NCI-H510A treated with DMSO at 0.1 percent for 48 hours (cell line): Measurements from ENCODE around the gene ANKRD17.
"Not testable (repeated sequence)": the region's sequence is repeated elsewhere in the genome, so short reads cannot be mapped to it uniquely, and the experiment has no call there.

Experiments
- DNase-seq: peaks from one replicate; lab custom pipeline; 2025; lab: John Stamatoyannopoulos, UW

Gene ANKRD17

GRCh38 chr4:73258686-73259570 lies at the start of gene ANKRD17:
TSS of gene ANKRD17 (minus strand) at chr4:73258798. CDS start at chr4:73258668, 130 bp downstream.
- DNase-seq = peak; percentile 97

- no peak for DNase-seq
Measured at GRCh38 chr4:73308286-73308685, 49.7 kb upstream of the ANKRD17 start.

GRCh38 chr4:73303711-73304110 lies 45.1 kb upstream of the ANKRD17 start:
- DNase-seq = no peak

- no peak for DNase-seq
Measured at GRCh38 chr4:73299548-73300280, 41.1 kb upstream of the ANKRD17 start.

- not testable (repeated sequence) for DNase-seq
Measured at GRCh38 chr4:73292661-73293060, 34.1 kb upstream of the ANKRD17 start.

- DNase-seq = no peak
Measured at GRCh38 chr4:73281982-73282381, 23.4 kb upstream of the ANKRD17 start.

- no peak for DNase-seq
Measured at GRCh38 chr4:73281396-73281795, 22.8 kb upstream of the ANKRD17 start.

GRCh38 chr4:73277201-73277600 lies 18.6 kb upstream of the ANKRD17 start:
- DNase-seq = no peak

GRCh38 chr4:73275318-73275654 lies 16.7 kb upstream of the ANKRD17 start:
- peak; percentile 71 for DNase-seq

- DNase-seq = no peak
Measured at GRCh38 chr4:73272816-73273215, 14.2 kb upstream of the ANKRD17 start.

- DNase-seq = no peak
Measured at GRCh38 chr4:73267050-73267449, 8.5 kb upstream of the ANKRD17 start.

- DNase-seq = peak; percentile 85
Measured at GRCh38 chr4:73259571-73260090, 1.0 kb upstream of the ANKRD17 start.

GRCh38 chr4:73258436-73258685 lies 237 bp downstream of the ANKRD17 start:
- DNase-seq = no peak

- peak; percentile 58 for DNase-seq
Measured at GRCh38 chr4:73257651-73258435, 755 bp downstream of the ANKRD17 start.

- peak; percentile 89 for DNase-seq
Measured at GRCh38 chr4:73257234-73257633, 1.4 kb downstream of the ANKRD17 start.

- DNase-seq = not testable (repeated sequence)
Measured at GRCh38 chr4:73255847-73256246, 2.8 kb downstream of the ANKRD17 start.

GRCh38 chr4:73252001-73252400 lies 6.6 kb downstream of the ANKRD17 start:
- DNase-seq = no peak

GRCh38 chr4:73251384-73251783 lies 7.2 kb downstream of the ANKRD17 start:
- DNase-seq = no peak

- no peak for DNase-seq
Measured at GRCh38 chr4:73250642-73251041, 8.0 kb downstream of the ANKRD17 start.

- DNase-seq = no peak
Measured at GRCh38 chr4:73248821-73249220, 9.8 kb downstream of the ANKRD17 start.

- no peak for DNase-seq
Measured at GRCh38 chr4:73248416-73248815, 10.2 kb downstream of the ANKRD17 start.

GRCh38 chr4:73247100-73247499 lies 11.5 kb downstream of the ANKRD17 start:
- no peak for DNase-seq
